Activated CD4-positive, alpha-beta memory T cell treated with anti-CD3 and anti-CD28 coated beads for 36 hours (primary cell): ENCODE data around the gene HSPA4L. TPM values are rescaled to one million over a fixed set of nuclear protein-coding genes. Genes with fewer than 3 reads are reported as not detected.

ENCODE experiments used
- CTCF ChIA-PET: fragments of 350-600 bp; sonication (Branson Sonifier 250); formaldehyde crosslinking; loops from one replicate; lab custom pipeline; 2021; ENCODE audit warnings: antibody characterized with exemption, inconsistent platforms; lab: Charles Lee
- POLR2A ChIA-PET: fragments of 350-600 bp; sonication (Branson Sonifier 250); formaldehyde crosslinking; loops from one replicate; lab custom pipeline; 2021; ENCODE audit warnings: antibody characterized with exemption; lab: Charles Lee
- DNase-seq: peaks from one replicate; pipeline ENCODE4 v3.0.0-alpha.2; 2020
- H3K27ac Mint-ChIP-seq: one replicate; pipeline ENCODE4 v1.8.0; 2021; ENCODE audit warnings: mixed read lengths
- H3K27me3 Mint-ChIP-seq: one replicate; pipeline ENCODE4 v1.8.0; 2021; ENCODE audit warnings: mixed read lengths
- H3K36me3 Mint-ChIP-seq: one replicate; pipeline ENCODE4 v1.8.0; 2021; ENCODE audit warnings: mixed read lengths
- H3K4me1 Mint-ChIP-seq: one replicate; pipeline ENCODE4 v1.8.0; 2021; ENCODE audit warnings: low read depth, mixed read lengths
- H3K4me3 Mint-ChIP-seq: one replicate; pipeline ENCODE4 v1.8.0; 2021; ENCODE audit warnings: mild to moderate bottlenecking, mixed read lengths
- H3K9me3 Mint-ChIP-seq: one replicate; pipeline ENCODE4 v1.8.0; 2021; ENCODE audit warnings: mixed read lengths
- intact Hi-C: fragments of 100-400 bp; cut with micrococcal nuclease; formaldehyde crosslinking; loops from one replicate; pipeline ENCODE4 v1.15.1; 2023
- total RNA-seq, 2 experiments: library from RNA; stranded (reverse); gene quantifications; one replicate each; pipeline ENCODE4 v1.2.3, GENCODE V29; 2021

HSPA4L gene
- total RNA-seq, 2 experiments from 2014 or later = 1.9 to 3.0 TPM

- Mint-ChIP-seq H3K4me1 (no peaks in the 10 kb centered on the region), H3K36me3 (no peaks in the 10 kb centered on the region), H3K27me3 (peaks cover 29% of the 10 kb centered on the region), H3K9me3 (no peaks in the 10 kb centered on the region), H3K4me3 (no peak overlapping the region), H3K27ac (no peak overlapping the region)
- DNase-seq = no peak
- intact Hi-C loops = no loop called here
- POLR2A ChIA-PET = no interaction called here
- CTCF ChIA-PET = no interaction called here
Observed at GRCh38 chr4:127791391-127791790, 9.3 kb downstream of the HSPA4L start.

- Mint-ChIP-seq H3K27ac (no peak overlapping the region), H3K9me3 (no peaks in the 10 kb centered on the region), H3K27me3 (peaks cover 28% of the 10 kb centered on the region), H3K36me3 (no peaks in the 10 kb centered on the region), H3K4me1 (no peaks in the 10 kb centered on the region), H3K4me3 (no peak overlapping the region)
- no peak for DNase-seq
- intact Hi-C loops = no loop called here
- ChIA-PET POLR2A (no interaction called here), CTCF (no interaction called here)
Observed at GRCh38 chr4:127793528-127793927, 11.4 kb downstream of the HSPA4L start.

GRCh38 chr4:127799711-127800110, 17.6 kb downstream of the HSPA4L start:
- H3K36me3 Mint-ChIP-seq = no peaks in the 10 kb centered on the region
- CTCF ChIA-PET = no interaction called here
- POLR2A ChIA-PET = no interaction called here
- peaks cover 10% of the 10 kb centered on the region for H3K27me3 Mint-ChIP-seq
- no peak overlapping the region for H3K27ac Mint-ChIP-seq
- no peak overlapping the region for H3K4me3 Mint-ChIP-seq
- intact Hi-C loops = no loop called here
- no peaks in the 10 kb centered on the region for H3K4me1 Mint-ChIP-seq
- no peaks in the 10 kb centered on the region for H3K9me3 Mint-ChIP-seq
- DNase-seq = no peak

- DNase-seq = no peak
- ChIA-PET CTCF (no interaction called here), POLR2A (no interaction called here)
- Mint-ChIP-seq H3K4me3 (no peak overlapping the region), H3K9me3 (no peaks in the 10 kb centered on the region), H3K27ac (no peak overlapping the region), H3K27me3 (peaks cover 6% of the 10 kb centered on the region), H3K4me1 (no peaks in the 10 kb centered on the region), H3K36me3 (no peaks in the 10 kb centered on the region)
- intact Hi-C loops = no loop called here
Observed at GRCh38 chr4:127809173-127809800, 27.2 kb downstream of the HSPA4L start.

DNA sequence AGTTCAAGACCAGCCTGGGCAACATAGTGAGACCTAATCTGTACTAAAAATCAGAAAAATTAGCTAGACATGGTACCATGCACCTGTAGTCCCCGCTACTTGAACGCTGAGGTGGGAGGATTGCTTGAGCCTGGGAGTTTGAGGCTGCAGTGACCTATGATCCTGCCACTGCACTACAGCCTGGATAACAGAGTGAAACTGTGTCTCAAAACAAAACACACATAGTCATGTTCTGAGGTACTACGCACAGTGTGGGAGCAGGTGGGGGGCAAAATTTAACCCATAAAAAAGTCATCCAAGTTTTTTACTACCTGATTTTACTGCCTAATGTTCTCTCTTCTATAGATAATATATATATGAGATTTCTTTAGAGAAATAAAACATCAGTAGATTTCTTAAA, 28.4 kb downstream of the HSPA4L start:
- ChIA-PET CTCF (no interaction called here), POLR2A (interaction anchor here (0.6 kb wide), 1 partner anchor 44 kb away, joined by 3 read pairs; no protein-coding TSS in a partner anchor)
- Mint-ChIP-seq H3K4me1 (no peaks in the 10 kb centered on the region), H3K27me3 (peaks cover 6% of the 10 kb centered on the region), H3K36me3 (no peaks in the 10 kb centered on the region), H3K4me3 (no peak overlapping the region), H3K27ac (no peak overlapping the region), H3K9me3 (no peaks in the 10 kb centered on the region)
- intact Hi-C loops = no loop called here
- DNase-seq = no peak

DNA sequence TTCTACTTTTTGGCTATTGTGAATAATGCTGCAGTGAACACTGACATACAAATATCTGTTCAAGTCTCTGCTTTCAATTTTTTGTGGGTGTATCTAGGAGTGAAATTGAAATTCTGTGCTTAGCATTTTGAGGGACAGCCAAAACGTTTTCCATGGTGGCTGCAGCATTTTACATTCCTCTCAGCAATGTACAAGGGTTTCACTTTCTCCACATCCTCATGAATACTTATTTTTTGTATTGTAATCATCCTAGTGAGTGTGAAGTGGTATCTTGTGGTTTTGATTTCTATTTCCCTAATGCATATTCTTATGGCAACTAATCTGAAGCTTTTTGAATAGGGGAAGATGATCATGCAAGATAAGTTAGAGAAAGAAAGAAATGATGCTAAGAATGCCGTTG, 40.3 kb downstream of the HSPA4L start:
- Mint-ChIP-seq H3K4me1 (no peaks in the 10 kb centered on the region), H3K27ac (no peak overlapping the region), H3K27me3 (peaks cover 16% of the 10 kb centered on the region), H3K4me3 (no peak overlapping the region), H3K36me3 (no peaks in the 10 kb centered on the region), H3K9me3 (no peaks in the 10 kb centered on the region)
- DNase-seq = no peak
- ChIA-PET CTCF (no interaction called here), POLR2A (no interaction called here)
- intact Hi-C loops = no loop called here

DNA sequence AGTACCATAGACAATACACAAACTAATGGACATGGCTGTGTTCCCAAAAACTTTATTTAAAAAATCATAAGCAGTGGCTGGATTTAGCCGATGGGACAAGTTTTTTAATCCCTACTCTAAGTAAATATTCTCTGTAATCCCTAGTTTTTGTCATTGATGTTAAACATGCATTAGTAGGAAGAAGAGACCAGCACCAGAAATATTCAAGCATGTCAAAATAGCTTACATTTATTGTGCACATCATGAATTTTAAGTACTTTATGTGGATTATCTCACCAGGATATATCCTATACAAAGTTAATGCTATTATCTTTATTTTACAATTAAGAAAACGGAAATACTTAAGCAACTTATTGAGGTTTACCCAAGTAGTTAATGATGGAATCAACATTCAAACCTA, 46.0 kb downstream of the HSPA4L start:
- Mint-ChIP-seq H3K4me3 (no peak overlapping the region), H3K4me1 (no peaks in the 10 kb centered on the region), H3K9me3 (no peaks in the 10 kb centered on the region), H3K27ac (no peak overlapping the region), H3K27me3 (peaks cover 8% of the 10 kb centered on the region), H3K36me3 (no peaks in the 10 kb centered on the region)
- no peak for DNase-seq
- intact Hi-C loops = no loop called here
- POLR2A ChIA-PET = no interaction called here
- CTCF ChIA-PET = no interaction called here

GRCh38 chr4:127829014-127829413, 46.9 kb downstream of the HSPA4L start:
- H3K27ac Mint-ChIP-seq = no peak overlapping the region
- H3K4me3 Mint-ChIP-seq = no peak overlapping the region
- no peaks in the 10 kb centered on the region for H3K4me1 Mint-ChIP-seq
- intact Hi-C loops = no loop called here
- peaks cover 3% of the 10 kb centered on the region for H3K27me3 Mint-ChIP-seq
- no peaks in the 10 kb centered on the region for H3K9me3 Mint-ChIP-seq
- no peaks in the 10 kb centered on the region for H3K36me3 Mint-ChIP-seq
- CTCF ChIA-PET = no interaction called here
- POLR2A ChIA-PET = no interaction called here
- DNase-seq = no peak

DNA sequence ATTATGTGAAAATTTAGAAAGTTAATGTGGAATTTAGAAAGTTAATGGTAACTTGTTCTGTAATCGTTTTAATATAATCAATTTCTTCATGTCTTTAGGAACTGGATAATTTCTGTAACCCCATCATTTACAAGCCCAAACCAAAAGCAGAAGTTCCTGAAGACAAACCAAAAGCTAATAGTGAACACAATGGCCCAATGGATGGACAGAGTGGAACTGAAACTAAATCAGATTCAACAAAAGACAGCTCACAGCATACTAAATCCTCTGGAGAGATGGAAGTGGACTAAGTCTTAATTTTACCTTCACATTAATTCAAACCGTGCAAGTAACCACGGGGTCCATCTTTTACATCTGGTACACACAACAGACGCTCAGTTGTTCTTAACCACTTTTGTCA, 50.5 kb downstream of the HSPA4L start:
- no peaks in the 10 kb centered on the region for H3K9me3 Mint-ChIP-seq
- H3K27ac Mint-ChIP-seq = no peak overlapping the region
- ChIA-PET CTCF (no interaction called here), POLR2A (no interaction called here)
- no peaks in the 10 kb centered on the region for H3K27me3 Mint-ChIP-seq
- intact Hi-C loops = no loop called here
- no peak for DNase-seq
- H3K4me3 Mint-ChIP-seq = no peak overlapping the region
- H3K4me1 Mint-ChIP-seq = no peaks in the 10 kb centered on the region
- no peaks in the 10 kb centered on the region for H3K36me3 Mint-ChIP-seq

DNA sequence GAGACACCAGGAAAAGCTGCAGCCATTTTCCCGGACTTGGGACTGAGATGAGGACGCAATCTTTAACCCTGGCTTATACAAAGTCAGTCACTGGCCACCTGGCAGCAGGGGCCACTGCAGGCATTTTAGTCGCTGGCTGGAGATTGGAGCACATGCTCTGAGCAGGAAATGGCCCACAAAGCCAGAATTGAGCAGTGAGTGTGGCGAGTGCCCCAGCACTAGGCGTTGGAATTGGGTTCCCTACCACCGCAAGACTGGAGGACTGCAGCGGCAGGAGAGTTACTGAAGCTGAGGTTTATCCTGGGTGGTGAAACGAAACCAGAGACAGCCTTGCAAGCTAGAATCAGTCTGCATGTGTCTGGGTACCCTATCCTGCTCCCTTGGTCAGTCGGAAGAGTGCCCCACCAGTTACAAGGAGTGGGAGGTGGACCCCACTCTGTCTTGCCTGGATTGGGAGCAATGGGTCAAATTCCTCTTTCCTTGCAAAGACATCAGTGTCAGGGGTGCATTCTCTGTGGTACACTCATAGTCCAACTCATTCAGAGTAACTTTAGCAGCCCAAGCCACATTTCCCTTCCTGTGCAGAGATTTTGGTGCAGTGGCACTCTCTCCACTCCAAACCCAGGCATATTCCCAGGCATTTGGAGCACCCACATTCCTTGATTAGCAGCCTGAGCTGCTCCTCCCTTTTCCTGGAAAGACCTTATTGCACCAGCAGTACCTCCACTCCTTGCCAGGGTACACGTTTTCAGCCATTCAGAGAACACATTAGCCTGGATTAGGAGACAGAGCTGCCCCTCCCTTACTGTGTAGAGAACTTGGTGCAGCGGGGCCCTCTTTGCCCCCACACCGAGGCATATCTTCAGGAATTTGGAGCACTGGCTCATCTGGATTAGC, 61.8 kb downstream of the HSPA4L start:
- H3K27ac Mint-ChIP-seq = no peak overlapping the region
- H3K4me3 Mint-ChIP-seq = no peak overlapping the region
- intact Hi-C loops = no loop called here
- ChIA-PET POLR2A (no interaction called here), CTCF (no interaction called here)
- peaks cover 29% of the 10 kb centered on the region for H3K9me3 Mint-ChIP-seq
- no peaks in the 10 kb centered on the region for H3K27me3 Mint-ChIP-seq
- DNase-seq = no peak
- peaks cover 31% of the 10 kb centered on the region for H3K36me3 Mint-ChIP-seq
- H3K4me1 Mint-ChIP-seq = no peaks in the 10 kb centered on the region

GRCh38 chr4:127844601-127845116, 62.5 kb downstream of the HSPA4L start:
- CTCF ChIA-PET = no interaction called here
- DNase-seq = no peak
- H3K9me3 Mint-ChIP-seq = peaks cover 34% of the 10 kb centered on the region
- H3K4me1 Mint-ChIP-seq = no peaks in the 10 kb centered on the region
- H3K36me3 Mint-ChIP-seq = peaks cover 35% of the 10 kb centered on the region
- intact Hi-C loops = no loop called here
- POLR2A ChIA-PET = no interaction called here
- no peak overlapping the region for H3K4me3 Mint-ChIP-seq
- no peaks in the 10 kb centered on the region for H3K27me3 Mint-ChIP-seq
- no peak overlapping the region for H3K27ac Mint-ChIP-seq

DNA sequence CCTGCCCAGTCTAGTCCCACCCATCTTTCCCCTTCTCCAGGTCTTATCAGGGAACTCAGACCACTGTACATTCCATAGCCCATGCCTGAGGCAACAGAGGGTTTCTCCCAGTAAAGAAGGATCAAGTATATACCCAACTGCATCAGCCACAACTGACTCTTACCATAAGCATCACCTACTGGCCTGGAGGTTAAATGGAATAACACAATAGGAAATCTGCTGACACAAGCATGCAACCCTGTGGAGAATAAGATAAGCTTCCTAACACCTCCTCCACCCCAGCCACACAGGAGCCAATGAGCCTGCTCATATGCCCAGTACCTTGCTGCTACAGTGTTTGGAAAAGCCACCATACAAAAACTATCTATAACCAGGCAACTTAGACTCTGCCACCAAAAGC, 63.9 kb downstream of the HSPA4L start:
- H3K36me3 Mint-ChIP-seq = peaks cover 47% of the 10 kb centered on the region
- H3K4me3 Mint-ChIP-seq = no peak overlapping the region
- intact Hi-C loops = no loop called here
- H3K9me3 Mint-ChIP-seq = peaks cover 46% of the 10 kb centered on the region
- H3K27ac Mint-ChIP-seq = no peak overlapping the region
- POLR2A ChIA-PET = no interaction called here
- CTCF ChIA-PET = no interaction called here
- no peaks in the 10 kb centered on the region for H3K4me1 Mint-ChIP-seq
- DNase-seq = no peak
- H3K27me3 Mint-ChIP-seq = no peaks in the 10 kb centered on the region
